OCI-LY3 (cell line): ENCODE results near the gene GIPC2.

Source experiments
- EZH2phosphoT487 ChIP-seq: fragments of 200-600 bp; shearing (Covaris generic); IDR thresholded peaks from 2 replicates; pipeline ENCODE4 v1.6.1; 2018; ENCODE audit warnings: antibody characterized with exemption, mixed run types, low read depth
- TF ChIP-seq, protein P1 (sequence below): fragments of 200-600, 300-600 bp; sonication (generic); IDR thresholded peaks from 2 replicates; pipeline ENCODE4 v1.5.1; 2014; ENCODE audit warnings: antibody characterized with exemption, low read length, low read depth

DNA sequence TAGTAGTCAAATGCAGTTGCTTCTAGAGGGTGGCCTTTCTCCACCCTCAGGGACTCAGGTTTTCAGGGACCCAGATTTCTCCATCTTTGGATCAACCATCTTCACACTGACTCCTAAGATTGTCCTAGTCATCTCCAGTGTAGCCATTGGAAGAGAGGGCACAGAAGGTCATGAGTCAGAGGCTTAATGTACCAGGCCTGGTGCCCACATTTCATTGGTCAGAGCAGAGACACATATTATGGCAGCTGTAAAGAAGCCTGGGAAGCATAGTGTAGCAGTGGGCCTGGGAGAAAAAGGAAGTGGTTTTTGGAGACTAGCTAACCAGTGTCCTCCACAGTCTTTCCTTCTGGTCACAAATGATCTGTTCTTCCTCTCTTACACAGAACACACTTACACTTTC, 122.5 kb downstream of the GIPC2 start:
- TF ChIP-seq, protein P1, sequence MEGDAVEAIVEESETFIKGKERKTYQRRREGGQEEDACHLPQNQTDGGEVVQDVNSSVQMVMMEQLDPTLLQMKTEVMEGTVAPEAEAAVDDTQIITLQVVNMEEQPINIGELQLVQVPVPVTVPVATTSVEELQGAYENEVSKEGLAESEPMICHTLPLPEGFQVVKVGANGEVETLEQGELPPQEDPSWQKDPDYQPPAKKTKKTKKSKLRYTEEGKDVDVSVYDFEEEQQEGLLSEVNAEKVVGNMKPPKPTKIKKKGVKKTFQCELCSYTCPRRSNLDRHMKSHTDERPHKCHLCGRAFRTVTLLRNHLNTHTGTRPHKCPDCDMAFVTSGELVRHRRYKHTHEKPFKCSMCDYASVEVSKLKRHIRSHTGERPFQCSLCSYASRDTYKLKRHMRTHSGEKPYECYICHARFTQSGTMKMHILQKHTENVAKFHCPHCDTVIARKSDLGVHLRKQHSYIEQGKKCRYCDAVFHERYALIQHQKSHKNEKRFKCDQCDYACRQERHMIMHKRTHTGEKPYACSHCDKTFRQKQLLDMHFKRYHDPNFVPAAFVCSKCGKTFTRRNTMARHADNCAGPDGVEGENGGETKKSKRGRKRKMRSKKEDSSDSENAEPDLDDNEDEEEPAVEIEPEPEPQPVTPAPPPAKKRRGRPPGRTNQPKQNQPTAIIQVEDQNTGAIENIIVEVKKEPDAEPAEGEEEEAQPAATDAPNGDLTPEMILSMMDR: no peak
- TF ChIP-seq EZH2phosphoT487: no peak
